ENCODE measurements around the gene DHRS4L2. TPM values are rescaled to one million over a fixed set of nuclear protein-coding genes. Genes with fewer than 3 reads are reported as not detected.
"Not testable (repeated sequence)": the region's sequence is repeated elsewhere in the genome, so short reads cannot be mapped to it uniquely, and the experiment has no call there.

DHRS4L2 gene
- total and polyA plus RNA-seq, 2 of the 4 experiments (the other 2 are of a cell fraction), result 11.1 to 19.6 TPM

GRCh38 chr14:23960899-23961298 lies 27.8 kb upstream of the DHRS4L2 start:
- H3K27ac ChIP-seq (ENCODE audit: insufficient read depth, low read length); H3K4me3 ChIP-seq (ENCODE audit: insufficient read depth, low read depth, low read length); H3K23ac ChIP-seq (ENCODE audit: low read depth, low read length); in situ Hi-C loops (cut with MboI; ENCODE audit: low sequenced_read_pairs); H4K5ac ChIP-seq (ENCODE audit: low read depth, low read length); H3K4me1 ChIP-seq (ENCODE audit: control insufficient read depth, insufficient read depth, low read length); H4K20me1 ChIP-seq (ENCODE audit: insufficient read depth, low read length); CTCF ChIA-PET; H3K36me3 ChIP-seq (ENCODE audit: control insufficient read depth, insufficient read depth, low read length); H2BK20ac ChIP-seq (ENCODE audit: low read depth, low read length); dilution Hi-C loops (cut with HindIII; ENCODE audit: low sequenced_read_pairs, unreplicated experiment); POLR2A ChIA-PET (ENCODE audit: unreplicated experiment); H2AK9ac ChIP-seq (replicated peaks; ENCODE audit: low read depth, low read length, poor library complexity); H3K56ac ChIP-seq (ENCODE audit: extremely low read depth, insufficient read depth, low read length); H3K18ac ChIP-seq (ENCODE audit: low read depth, low read length); H3K9me3 ChIP-seq (ENCODE audit: control insufficient read depth, insufficient read depth, low read length); H2BK15ac ChIP-seq (ENCODE audit: low read depth, low read length); H3K9ac ChIP-seq (ENCODE audit: low read depth, low read length); H2AK5ac ChIP-seq (ENCODE audit: low read depth, low read length); H3K9me1 ChIP-seq (ENCODE audit: insufficient read depth, low read length); H3K79me1 ChIP-seq (ENCODE audit: low read depth in 1 of 2, low read length in 2 of 2); H4K91ac ChIP-seq (ENCODE audit: insufficient read depth, low read depth, low read length); H3K27me3 ChIP-seq (ENCODE audit: control insufficient read depth, insufficient read depth, low read length); intact Hi-C loops (cut with micrococcal nuclease); ATAC-seq (ENCODE audit: low read depth); H3K14ac ChIP-seq (replicated peaks; ENCODE audit: low read depth, low read length); BruUV-seq (replicated peaks); H3K4ac ChIP-seq (ENCODE audit: low read depth, low read length); DNase-seq; H3K4me2 ChIP-seq (ENCODE audit: low read depth, low read length); H2BK5ac ChIP-seq (ENCODE audit: low read depth, low read length, poor library complexity, severe bottlenecking); H4K8ac ChIP-seq (ENCODE audit: low read depth in 2 of 2, low read length in 2 of 2); H2BK120ac ChIP-seq (ENCODE audit: low read depth, low read length); H2AFZ ChIP-seq (replicated peaks; ENCODE audit: low read length, poor library complexity): not testable (repeated sequence)

- H3K4me2 ChIP-seq (ENCODE audit: low read depth, low read length); dilution Hi-C loops (cut with HindIII; ENCODE audit: low sequenced_read_pairs, unreplicated experiment); POLR2A ChIA-PET (ENCODE audit: unreplicated experiment); BruUV-seq (replicated peaks); H4K20me1 ChIP-seq (ENCODE audit: insufficient read depth, low read length); H3K36me3 ChIP-seq (ENCODE audit: control insufficient read depth, insufficient read depth, low read length); H4K8ac ChIP-seq (ENCODE audit: low read depth in 2 of 2, low read length in 2 of 2); H3K18ac ChIP-seq (ENCODE audit: low read depth, low read length); H3K23ac ChIP-seq (ENCODE audit: low read depth, low read length); H3K4ac ChIP-seq (ENCODE audit: low read depth, low read length); CTCF ChIA-PET; H2BK5ac ChIP-seq (ENCODE audit: low read depth, low read length, poor library complexity, severe bottlenecking); H3K9ac ChIP-seq (ENCODE audit: low read depth, low read length); H4K5ac ChIP-seq (ENCODE audit: low read depth, low read length); H3K9me3 ChIP-seq (ENCODE audit: control insufficient read depth, insufficient read depth, low read length); H2BK15ac ChIP-seq (ENCODE audit: low read depth, low read length); H3K4me3 ChIP-seq (ENCODE audit: insufficient read depth, low read depth, low read length); in situ Hi-C loops (cut with MboI; ENCODE audit: low sequenced_read_pairs); H2AK9ac ChIP-seq (replicated peaks; ENCODE audit: low read depth, low read length, poor library complexity); H2AFZ ChIP-seq (replicated peaks; ENCODE audit: low read length, poor library complexity); H3K9me1 ChIP-seq (ENCODE audit: insufficient read depth, low read length); DNase-seq; H3K79me1 ChIP-seq (ENCODE audit: low read depth in 1 of 2, low read length in 2 of 2); H3K4me1 ChIP-seq (ENCODE audit: control insufficient read depth, insufficient read depth, low read length); intact Hi-C loops (cut with micrococcal nuclease); ATAC-seq (ENCODE audit: low read depth); H2BK20ac ChIP-seq (ENCODE audit: low read depth, low read length); H3K14ac ChIP-seq (replicated peaks; ENCODE audit: low read depth, low read length); H2BK120ac ChIP-seq (ENCODE audit: low read depth, low read length); H2AK5ac ChIP-seq (ENCODE audit: low read depth, low read length); H3K56ac ChIP-seq (ENCODE audit: extremely low read depth, insufficient read depth, low read length); H3K27me3 ChIP-seq (ENCODE audit: control insufficient read depth, insufficient read depth, low read length); H3K27ac ChIP-seq (ENCODE audit: insufficient read depth, low read length); H4K91ac ChIP-seq (ENCODE audit: insufficient read depth, low read depth, low read length): not testable (repeated sequence)
- whole genome bisulfite sequencing, 2 experiments (ENCODE audit: extremely low coverage in 2 of 2, insufficient read length in 1 of 2), result no CpG with 5 or more reads among the region's 2 CpGs
Observed at GRCh38 chr14:23961704-23962103, 27.0 kb upstream of the DHRS4L2 start.
